GM18508 (cell line): ENCODE data around the gene PHF2.

Experiments
- ATAC-seq: cut with Tn5 transposase; IDR thresholded peaks from one replicate; pipeline ENCODE4 v1.9.1; 2021; ENCODE audit warnings: moderate number of reproducible peaks; ENCODE audit not compliant: insufficient read depth, unreplicated experiment

The PHF2 gene

GRCh38 chr9:93567271-93567959, 9.0 kb upstream of the PHF2 start:
- ATAC-seq = no peak

GRCh38 chr9:93568169-93568568, 8.2 kb upstream of the PHF2 start:
- no peak for ATAC-seq

- no peak for ATAC-seq
Measured at GRCh38 chr9:93569621-93570174, 6.7 kb upstream of the PHF2 start.

GRCh38 chr9:93572221-93572620, 4.2 kb upstream of the PHF2 start:
- ATAC-seq = no peak

GRCh38 chr9:93572636-93573515, 3.5 kb upstream of the PHF2 start:
- no peak for ATAC-seq

GRCh38 chr9:93573516-93573828, 2.9 kb upstream of the PHF2 start:
- no peak for ATAC-seq

- ATAC-seq = no peak
Measured at GRCh38 chr9:93574091-93574899, 2.1 kb upstream of the PHF2 start.

GRCh38 chr9:93574900-93575795, 1.2 kb upstream of the PHF2 start:
- ATAC-seq = no peak

GRCh38 chr9:93575796-93576257, 557 bp upstream of the PHF2 start:
- no peak for ATAC-seq

GRCh38 chr9:93577078-93577974, 942 bp downstream of the PHF2 start:
- no peak for ATAC-seq

- no peak for ATAC-seq
Measured at GRCh38 chr9:93577975-93578682, 1.7 kb downstream of the PHF2 start.

- ATAC-seq = no peak
Measured at GRCh38 chr9:93578844-93579243, 2.5 kb downstream of the PHF2 start.

- no peak for ATAC-seq
Measured at GRCh38 chr9:93579711-93580516, 3.5 kb downstream of the PHF2 start.

GRCh38 chr9:93580654-93581380, 4.4 kb downstream of the PHF2 start:
- no peak for ATAC-seq

- no peak for ATAC-seq
Measured at GRCh38 chr9:93582115-93582514, 5.7 kb downstream of the PHF2 start.

GRCh38 chr9:93582550-93582949, 6.2 kb downstream of the PHF2 start:
- no peak for ATAC-seq

- no peak for ATAC-seq
Measured at GRCh38 chr9:93585259-93585658, 8.9 kb downstream of the PHF2 start.
